Measurements from ENCODE around the gene GK.
"Not testable (repeated sequence)": the region's sequence is repeated elsewhere in the genome, so short reads cannot be mapped to it uniquely, and the experiment has no call there.

Gene GK

DNA sequence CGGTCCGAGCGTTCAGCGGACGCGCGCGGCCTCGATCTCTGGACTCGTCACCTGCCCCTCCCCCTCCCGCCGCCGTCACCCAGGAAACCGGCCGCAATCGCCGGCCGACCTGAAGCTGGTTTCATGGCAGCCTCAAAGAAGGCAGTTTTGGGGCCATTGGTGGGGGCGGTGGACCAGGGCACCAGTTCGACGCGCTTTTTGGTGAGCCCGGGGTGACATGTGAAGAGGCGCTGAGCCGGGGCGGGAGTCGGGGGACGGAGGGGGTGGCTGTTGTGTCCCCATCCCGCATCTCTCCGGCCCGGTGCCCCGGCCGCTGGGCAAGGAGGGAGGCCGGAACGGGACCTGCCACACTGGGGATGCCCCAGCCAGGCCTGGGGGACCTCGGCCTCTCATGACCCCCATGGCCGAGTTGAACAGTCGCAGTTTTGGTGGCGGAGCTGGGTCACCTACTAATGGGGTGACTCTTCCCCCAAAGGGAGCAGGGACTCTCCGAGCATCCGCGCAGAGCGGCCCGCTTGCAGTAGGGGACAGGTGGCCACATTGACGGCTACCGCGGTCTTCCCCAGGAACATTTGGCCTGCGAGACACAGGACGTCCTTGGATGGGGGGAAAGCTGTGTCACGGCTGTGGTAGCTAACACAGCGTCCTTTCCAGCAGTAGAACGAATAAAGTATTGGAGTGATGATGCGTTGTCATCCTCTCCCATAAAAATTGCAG lies at the start of gene GK:
Gene GK, plus strand, starts transcription at position 9 of the 717 bp plus-strand sequence. Its CDS starts 115 bp downstream, at position 124.
- FAIRE-seq (peak; percentile 73), DNase-seq (ENCODE audit: extremely low spot score, insufficient read length, low read depth) (no peak)

DNA sequence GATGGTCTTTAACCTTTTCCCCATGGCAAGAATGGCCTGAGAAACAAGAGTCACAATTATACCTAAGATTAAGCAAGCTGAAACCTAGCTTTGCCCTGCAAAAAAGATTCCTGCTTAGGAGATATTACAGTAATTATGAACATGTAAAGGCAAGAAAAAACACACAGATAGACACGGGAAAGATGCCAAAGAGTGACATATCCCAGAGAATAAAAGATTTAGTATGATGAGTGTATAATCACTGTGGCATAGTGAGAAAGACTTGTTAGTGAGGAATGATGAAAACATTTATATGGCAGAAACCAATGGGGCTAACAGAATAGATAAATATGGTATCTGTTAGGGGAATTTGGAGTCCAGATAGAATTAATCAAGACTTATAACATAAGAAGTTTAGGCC lies 46.1 kb upstream of the GK start:
- no peak for DNase-seq (ENCODE audit: extremely low spot score, insufficient read length, low read depth)
- FAIRE-seq, result no peak

DNA sequence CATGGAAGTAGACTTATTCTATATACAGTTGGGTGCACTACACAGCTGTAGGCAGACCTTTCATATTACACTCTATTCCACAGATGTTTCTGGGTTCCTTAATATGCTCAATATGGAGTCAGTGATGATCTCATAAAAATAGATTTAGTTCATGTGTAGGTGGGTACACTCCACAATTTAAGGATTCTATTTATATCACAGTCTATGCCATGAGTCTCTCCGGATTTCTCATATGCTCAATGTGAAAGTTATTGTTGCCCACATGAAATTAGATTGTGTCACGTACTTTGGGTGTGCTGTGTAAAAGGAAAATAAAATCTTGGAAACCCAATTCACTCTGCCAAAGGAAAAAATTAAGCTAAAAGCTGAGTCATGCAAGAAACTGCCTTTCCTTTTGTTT lies 43.2 kb upstream of the GK start:
- DNase-seq (ENCODE audit: extremely low spot score, insufficient read length, low read depth) (no peak), FAIRE-seq (no peak)

DNA sequence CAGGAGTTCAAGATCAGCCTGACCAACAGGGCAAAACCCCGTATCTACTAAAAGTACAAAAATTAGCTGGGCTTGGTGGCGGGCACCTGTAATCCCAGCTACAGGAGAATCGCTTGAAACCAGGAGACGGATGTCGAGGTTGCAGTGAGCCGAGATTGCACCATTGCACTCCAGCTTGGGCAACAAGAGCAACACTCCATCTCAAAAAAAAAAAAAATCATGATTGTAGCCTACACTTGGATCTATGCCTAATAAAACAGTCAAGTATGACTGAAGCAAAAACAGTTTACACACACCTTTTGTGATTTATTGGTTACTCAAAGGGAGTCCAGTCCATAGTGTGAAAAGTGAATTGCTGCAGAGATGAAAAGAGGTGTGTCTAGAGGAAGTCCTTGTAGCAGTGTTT lies 41.0 kb upstream of the GK start:
- no peak for DNase-seq (ENCODE audit: extremely low spot score, insufficient read length, low read depth)

DNA sequence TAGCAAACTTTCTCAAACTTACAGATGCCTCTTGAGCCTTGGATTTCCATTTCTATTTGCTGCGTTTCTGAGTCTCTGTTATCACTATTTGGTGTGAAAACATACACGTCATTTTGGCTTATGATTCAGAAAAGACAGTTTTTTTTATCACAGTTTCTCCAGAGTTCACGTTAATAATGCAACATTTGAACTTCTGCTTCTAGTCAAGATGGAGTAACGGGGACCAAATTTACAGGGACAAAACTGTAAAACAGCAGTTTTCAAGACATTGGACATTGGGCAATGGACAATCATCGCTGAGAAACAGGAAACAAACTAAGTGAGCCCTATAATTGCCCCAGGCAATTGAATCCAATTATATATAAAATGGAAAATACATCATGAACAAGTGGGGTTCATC lies 39.5 kb upstream of the GK start:
- FAIRE-seq, result no peak
- DNase-seq (ENCODE audit: extremely low spot score, insufficient read length, low read depth), result no peak

More for the DNA sequence above, 41.0 kb upstream of the GK start:
- FAIRE-seq, result peak; percentile 41

DNA sequence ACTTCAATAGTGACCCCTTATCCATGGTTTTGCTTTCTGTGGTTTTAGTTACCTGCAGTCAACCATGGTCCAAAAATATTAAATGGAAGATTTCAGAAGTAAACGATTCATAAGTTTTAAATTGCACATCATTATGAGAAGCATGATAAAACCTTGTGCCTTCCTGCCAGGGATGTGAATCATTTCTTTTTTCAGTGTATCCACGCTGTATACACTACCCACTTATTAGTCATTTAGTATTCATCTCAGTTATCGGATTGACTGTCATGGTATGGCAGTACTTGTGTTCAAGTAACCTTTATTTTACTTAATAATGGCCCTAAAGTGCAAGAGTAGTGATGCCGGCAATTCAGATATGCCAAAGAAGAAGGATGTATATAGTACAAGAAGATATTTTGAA lies 38.0 kb upstream of the GK start:
- no peak for DNase-seq (ENCODE audit: extremely low spot score, insufficient read length, low read depth)
- FAIRE-seq, result peak; percentile 69

DNA sequence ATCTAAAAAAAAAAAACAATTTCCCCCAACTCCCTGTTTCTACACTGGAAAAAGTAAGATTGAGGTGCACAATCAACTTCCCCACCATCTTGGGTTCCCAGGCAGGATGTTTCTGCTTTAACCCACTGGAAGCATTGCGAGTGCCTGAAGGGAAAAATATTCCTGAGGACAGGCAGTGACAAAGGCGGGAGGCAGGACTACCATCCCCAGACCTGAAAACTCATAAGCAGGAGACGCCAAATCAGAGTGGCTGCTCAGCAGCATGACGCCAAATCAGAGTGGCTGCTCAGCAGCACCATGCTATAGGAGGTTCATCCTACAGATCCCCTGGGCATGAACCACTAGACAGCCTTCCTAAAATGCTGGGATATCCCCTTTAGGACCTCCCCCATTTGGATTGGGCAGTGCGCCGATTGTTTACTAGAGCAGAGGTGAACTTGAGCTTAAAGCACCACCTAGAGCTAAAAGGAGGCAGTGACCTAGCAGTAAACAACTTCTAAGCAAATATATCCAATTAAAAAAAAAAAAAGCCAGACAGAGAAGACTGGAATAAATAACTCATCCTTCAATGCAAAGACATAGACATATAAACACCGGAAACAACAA lies 35.0 kb upstream of the GK start:
- peak; percentile 79 for FAIRE-seq
- no peak for DNase-seq (ENCODE audit: extremely low spot score, insufficient read length, low read depth)

DNA sequence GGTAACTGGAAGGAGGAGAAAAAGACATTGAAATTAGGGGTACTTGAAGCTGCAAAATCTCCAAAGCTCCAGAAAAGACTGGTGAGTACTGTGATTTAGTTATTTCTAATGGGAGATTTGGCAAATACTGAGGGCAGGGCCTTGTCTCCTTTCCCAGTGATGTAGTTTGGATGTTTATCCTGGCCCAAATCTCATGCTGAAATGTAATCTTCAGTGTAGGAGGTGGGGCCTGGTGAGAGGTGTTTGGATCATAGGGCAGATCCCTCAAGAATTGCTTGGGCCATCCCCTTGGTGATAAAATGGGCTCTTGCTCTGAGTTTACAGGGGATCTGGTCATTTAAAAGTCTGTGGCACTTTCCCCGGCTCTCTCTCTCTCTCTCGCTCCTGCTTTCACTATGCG lies 33.1 kb upstream of the GK start:
- no peak for FAIRE-seq
- DNase-seq (ENCODE audit: extremely low spot score, insufficient read length, low read depth), result no peak

DNA sequence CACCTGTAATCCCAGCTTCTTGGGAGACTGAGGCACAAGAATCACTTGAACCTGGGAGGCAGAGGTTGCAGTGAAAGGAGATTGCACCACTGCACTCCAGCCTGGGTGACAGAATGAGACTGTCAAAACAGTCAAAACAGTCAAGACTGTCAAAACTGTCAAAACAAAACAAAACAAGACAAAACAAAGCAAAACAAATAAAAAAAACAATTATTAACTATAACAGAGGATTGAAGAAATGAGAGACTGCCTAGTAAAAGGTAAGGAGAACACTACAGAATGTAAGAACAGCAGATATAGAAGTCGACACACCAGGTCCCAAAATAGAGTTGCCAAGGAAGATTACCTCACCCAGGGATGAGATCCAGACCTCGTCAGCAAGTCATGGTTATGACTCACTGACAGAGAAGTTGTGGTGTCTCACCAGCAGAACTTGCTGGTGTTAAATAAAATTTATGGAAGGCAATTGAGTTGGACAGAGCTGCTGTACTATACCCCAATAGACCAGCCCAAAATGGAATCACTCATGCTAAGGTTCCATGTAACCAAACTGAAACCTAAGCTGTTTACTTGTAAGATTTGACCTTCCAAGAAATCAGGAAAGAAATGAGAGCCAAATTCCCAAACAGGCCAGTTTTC lies 32.1 kb upstream of the GK start:
- no peak for FAIRE-seq
- DNase-seq (ENCODE audit: extremely low spot score, insufficient read length, low read depth), result no peak

DNA sequence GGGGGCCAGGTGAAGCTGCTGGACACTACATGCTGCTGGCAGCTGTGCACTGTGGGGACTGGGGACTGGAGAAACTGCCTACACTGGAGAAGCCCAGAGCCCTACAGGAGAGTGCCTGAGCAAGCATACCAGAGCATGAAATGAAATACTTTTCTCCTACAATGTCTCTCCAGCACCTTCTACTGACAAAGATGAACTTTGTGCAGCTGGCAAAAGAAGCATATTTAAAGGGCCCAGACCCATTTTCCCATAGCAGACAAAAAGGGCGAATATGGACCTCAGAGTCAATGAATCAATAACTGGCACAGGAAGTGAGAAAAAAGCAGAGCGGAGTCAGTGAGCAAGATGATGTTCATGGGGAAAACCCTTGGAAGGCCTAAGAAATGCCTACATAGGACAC lies 30.9 kb upstream of the GK start:
- FAIRE-seq (no peak), DNase-seq (ENCODE audit: extremely low spot score, insufficient read length, low read depth) (no peak)

DNA sequence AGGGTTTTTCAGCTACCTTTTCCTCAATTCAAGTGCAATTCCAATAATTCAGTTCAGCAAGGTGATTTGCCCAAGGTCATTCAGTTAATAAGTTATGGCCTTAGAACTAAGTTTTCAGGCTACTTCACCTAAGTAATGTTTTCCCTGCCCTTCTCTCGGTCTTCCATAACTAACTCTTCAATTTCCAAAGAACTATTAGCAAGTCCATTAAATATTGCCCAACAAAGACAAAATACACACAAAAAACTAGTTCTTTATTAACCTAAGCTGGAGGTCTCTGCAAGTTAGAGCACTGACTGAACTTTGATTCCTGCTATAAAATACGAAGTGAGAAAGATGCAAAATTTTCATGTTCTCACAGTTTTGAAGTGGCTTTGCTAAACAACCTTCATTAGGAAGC lies 26.8 kb upstream of the GK start:
- FAIRE-seq (no peak), DNase-seq (ENCODE audit: extremely low spot score, insufficient read length, low read depth) (no peak)

DNA sequence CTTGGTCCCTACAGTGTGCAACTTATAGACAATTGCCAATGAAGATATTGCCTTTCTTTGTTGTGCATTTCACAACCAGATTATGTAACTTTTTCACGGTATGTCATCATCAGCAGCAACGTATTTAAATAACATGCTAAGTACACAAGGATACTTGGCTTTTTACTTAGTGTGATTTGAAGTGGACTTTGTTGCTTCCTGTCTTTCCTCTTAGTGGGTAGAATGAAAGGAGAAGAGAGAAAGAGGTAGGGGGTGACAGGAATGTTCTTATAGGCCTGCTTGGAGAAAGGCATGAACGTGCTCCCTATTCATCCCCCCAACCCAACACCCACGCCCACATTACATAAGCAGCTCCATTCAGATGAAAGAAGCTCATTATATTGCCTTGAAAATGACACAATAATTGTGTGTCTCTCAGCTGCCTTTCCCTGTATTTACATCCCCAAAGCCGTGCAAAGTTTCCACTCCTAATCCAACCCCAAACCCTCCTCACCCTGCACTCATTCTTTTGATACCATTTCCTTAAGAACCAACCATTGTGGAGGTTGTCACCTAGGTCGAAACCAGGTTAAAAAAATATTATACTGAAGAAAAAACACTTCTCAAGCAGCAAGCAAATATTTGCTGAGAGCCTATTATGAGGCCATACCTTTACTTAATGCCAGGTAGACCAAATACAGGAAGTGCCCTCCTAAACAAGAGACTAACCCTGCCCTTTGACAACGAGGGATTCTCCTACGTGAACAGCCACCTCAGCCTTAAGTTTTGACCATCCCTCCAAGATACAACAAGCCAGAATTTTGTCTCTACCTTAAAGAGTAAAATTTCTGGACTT lies 25.2 kb upstream of the GK start:
- FAIRE-seq, result no peak
- no peak for DNase-seq (ENCODE audit: extremely low spot score, insufficient read length, low read depth)

DNA sequence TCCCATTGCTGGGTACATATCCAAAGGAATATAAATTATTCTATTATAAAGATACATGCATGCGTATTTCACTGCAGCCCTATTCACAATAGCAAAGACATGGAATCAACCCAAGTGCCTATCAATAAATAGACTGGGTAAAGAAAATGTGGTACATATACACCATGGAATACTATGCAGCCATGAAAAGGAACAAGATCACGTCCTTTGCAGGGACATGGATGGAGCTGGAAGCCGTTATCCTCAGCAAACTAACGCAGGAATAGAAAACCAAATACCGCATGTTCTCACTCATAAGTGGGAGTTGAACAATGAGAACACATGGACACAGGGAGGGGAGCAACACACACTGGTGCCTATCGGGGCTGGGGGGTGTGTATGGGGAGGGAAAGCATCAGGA lies 19.2 kb upstream of the GK start:
- DNase-seq (ENCODE audit: extremely low spot score, insufficient read length, low read depth); FAIRE-seq: not testable (repeated sequence)

DNA sequence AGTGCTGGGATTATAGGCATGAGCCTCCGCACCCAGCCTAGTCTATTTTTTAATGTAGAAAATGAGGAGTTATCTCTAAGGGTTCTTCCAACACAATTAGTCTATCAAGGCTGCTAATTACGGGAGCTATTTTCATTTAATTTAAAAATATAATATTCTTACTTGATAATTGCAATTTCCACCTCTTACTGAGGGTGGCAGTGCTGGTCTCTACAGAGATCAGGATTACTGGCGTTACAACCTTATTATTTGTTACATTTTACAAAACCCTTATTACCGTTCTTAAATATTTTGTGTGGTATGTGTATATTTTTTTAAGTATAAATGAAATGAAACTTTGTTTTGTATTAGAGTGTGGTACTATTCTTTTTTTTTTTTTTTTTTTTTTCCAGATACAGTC lies 17.6 kb upstream of the GK start:
- DNase-seq (ENCODE audit: extremely low spot score, insufficient read length, low read depth) (no peak), FAIRE-seq (peak; percentile 46)

DNA sequence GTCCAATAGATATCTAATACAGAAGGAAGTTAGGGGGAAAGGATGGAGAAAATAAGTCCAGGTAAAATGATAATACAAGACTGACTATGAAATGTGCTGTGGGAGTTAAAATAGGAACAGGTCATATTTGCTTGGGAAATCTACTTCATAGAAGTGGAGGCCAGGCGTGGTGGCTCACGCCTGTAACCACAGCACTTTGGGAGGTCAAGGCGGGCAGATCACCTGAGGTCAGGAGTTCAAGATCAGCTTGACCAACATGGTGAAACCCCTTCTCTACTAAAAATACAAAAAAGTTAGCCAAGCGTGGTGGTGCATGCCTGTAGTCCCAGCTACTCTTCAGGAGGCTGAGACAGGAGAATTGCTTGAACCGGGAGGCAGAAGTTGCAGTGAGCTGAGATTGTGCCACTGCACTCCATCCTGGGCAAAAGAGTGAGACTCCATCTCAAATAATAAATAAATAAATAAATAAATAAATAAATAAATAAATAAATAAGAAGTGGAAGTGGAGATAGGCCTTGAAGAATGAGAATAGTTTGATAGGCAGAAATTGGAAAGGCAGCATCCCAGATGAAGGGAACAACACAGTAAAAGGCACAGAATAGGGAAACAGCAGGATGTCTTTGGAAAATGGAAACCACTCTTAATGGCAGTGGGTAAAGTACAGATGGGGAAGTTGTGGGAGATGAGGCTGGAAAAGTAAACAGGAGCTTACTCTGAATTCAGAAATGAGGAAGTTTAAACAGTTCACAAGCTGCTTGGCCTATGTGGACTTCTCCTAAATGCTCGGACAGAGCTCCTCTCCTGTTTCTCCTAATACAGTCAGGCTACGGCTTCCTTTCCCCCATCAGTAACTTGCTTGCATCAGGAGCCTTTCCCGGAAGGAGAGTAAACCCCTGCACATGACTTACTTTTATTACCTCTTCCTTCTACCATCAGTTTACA lies 15.1 kb upstream of the GK start:
- DNase-seq (ENCODE audit: extremely low spot score, insufficient read length, low read depth) (no peak), FAIRE-seq (no peak)

DNA sequence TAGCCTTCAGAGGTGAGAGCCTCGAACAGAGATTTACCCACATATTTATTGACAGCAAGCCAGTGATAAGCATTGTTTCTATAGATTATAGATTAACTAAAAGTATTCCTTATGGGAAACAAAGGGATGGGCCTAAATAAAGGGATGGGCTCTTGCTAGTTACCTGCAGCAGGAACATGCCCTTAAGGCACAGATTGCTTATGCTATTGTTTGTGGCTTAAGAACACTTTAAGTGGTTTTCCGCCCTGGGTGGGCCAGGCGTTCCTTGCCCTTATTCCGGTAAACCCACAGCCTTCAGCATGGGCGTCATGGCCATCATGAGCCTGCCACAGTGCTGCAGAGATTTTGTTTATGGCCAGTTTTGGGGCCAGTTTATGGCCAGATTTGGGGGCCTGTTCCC lies 13.5 kb upstream of the GK start:
- FAIRE-seq; DNase-seq (ENCODE audit: extremely low spot score, insufficient read length, low read depth): not testable (repeated sequence)

DNA sequence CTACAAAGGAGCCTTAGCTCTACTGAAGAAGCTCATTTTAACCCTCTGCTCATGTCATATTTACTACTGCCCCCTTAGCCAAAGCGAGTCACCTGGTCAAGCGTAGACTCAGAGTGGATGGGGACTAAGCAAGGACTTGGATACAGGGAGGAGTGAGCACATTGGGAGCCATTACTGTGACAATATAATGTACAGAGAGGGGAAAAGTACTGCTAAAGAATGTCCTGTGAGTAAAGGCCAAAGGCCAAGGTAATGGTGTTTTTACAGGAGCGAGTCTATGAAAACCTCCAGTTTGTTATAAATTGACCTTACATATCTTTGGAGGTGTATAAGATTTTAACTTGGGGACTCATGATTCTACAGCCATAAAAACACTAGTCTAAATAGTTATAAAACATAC lies 10.6 kb upstream of the GK start:
- FAIRE-seq, result no peak

DNA sequence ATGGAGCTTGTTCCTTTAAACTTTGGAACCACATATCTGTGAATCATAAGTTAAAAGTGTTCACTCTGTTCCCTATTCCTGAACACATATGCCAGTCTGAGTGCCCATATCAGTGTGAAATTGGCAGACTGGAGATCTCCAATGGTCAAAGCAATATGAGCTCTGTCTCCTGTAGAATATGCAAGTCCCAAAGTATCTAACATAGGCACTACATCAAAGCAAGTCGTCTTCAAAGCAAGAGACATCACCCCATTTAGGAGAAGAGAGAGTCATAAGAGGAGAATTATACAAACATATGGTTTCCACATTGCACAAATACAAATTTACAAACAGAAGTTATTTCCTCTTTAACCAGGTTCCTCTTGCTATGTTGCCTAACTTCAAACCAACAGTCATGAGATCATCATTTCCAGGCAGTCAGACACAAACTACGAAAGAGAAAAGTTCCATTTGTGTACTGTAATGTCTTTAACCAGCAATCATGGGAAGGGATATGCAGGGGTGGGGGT lies 9.9 kb upstream of the GK start:
- no peak for FAIRE-seq
- no peak for DNase-seq (ENCODE audit: extremely low spot score, insufficient read length, low read depth)

More for the DNA sequence above, 10.6 kb upstream of the GK start:
- no peak for DNase-seq (ENCODE audit: extremely low spot score, insufficient read length, low read depth)

DNA sequence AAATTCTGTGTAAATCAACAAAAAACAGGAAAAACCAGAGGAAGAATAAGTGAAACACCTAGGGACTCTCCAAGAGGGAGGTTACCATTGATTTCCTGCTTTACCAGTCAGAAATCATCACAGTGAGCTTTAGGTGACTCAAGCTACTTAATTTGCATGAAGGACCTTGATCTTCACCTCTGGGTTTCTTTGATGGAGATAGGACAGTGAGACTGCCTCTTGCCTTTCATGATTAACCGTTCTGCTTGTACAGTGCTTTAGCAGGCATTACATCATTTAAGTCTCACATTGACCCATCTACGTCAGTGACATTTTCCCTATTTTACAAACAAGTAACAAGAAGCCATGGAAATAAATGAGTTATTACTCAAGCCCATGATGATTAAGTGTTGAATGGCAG lies 3.4 kb upstream of the GK start:
- no peak for DNase-seq (ENCODE audit: extremely low spot score, insufficient read length, low read depth)
- peak; percentile 80 for FAIRE-seq

Measured in GM18507 (cell line).